Measurements from ENCODE around the gene LRP1B.

Gene LRP1B

DNA sequence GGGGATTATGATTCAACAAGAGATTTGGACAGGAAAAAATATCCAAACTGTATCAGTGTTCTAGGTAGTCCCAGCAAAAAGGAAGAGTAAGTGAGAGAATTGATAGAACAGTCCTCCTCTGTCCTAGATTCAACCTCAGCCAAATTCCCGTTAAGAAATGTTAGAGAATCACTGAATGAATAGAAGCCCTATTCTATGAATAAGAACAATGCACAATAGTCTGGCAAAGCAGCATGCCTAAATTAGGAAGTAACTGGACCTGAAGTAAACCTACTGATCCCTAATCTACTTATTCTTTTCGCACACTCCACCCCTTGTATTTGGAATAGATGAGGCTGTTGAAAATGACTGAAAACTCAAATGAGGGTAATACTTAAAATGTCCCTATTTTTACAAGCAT is 1665.5 kb downstream of the LRP1B start:
- TF ChIP-seq CTCF (IDR thresholded peaks at IDR 0.05), result no peak
- Histone ChIP-seq H3K4me3 (ENCODE audit: low read depth in 1 of 2, low read length in 1 of 2) (no peak overlapping the region), H3K36me3 (no peaks in the 10 kb centered on the region), H3K4me1 (ENCODE audit: control insufficient read depth in 1 of 2, insufficient read depth in 1 of 2, low read depth in 1 of 2, low read length in 1 of 2) (no peaks in the 10 kb centered on the region), H3K27ac (no peak overlapping the region), H3K9me3 (no peaks in the 10 kb centered on the region), H3K27me3 (no peaks in the 10 kb centered on the region)

GRCh38 chr2:140462990-140463389 is 1667.8 kb downstream of the LRP1B start:
- TF ChIP-seq CTCF (IDR thresholded peaks at IDR 0.05), result no peak

DNA sequence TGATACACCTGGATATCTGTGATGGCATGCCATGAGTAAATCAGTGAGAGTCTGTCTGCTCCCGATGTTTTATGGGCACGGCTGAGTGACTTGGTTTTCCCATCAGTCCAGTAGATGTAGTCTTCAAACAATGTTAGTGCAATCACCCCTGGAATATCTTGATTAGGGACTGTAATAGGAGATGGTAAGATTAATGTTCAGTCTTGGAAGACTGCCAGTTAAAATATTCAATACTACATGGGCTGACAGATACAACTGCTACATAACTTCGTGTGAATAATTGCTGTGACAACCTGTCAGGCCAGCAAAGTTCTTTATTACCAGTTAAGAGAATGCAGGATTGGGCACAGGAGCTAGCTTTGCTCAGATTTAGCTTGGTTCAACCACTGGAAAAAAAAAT is 1673.3 kb downstream of the LRP1B start:
- H3K27me3 ChIP-seq, result no peaks in the 10 kb centered on the region
- no peaks in the 10 kb centered on the region for H3K9me3 ChIP-seq
- no peak for TF ChIP-seq CTCF (IDR thresholded peaks at IDR 0.05)
- H3K4me3 ChIP-seq (ENCODE audit: low read depth in 1 of 2, low read length in 1 of 2), result no peak overlapping the region
- H3K36me3 ChIP-seq, result no peaks in the 10 kb centered on the region
- H3K27ac ChIP-seq, result no peak overlapping the region
- H3K4me1 ChIP-seq (ENCODE audit: control insufficient read depth in 1 of 2, insufficient read depth in 1 of 2, low read depth in 1 of 2, low read length in 1 of 2), result no peaks in the 10 kb centered on the region

More at GRCh38 chr2:140462990-140463389, 1667.8 kb downstream of the LRP1B start:
- Histone ChIP-seq H3K4me3 (ENCODE audit: low read depth in 1 of 2, low read length in 1 of 2) (no peak overlapping the region), H3K27ac (no peak overlapping the region), H3K27me3 (no peaks in the 10 kb centered on the region), H3K4me1 (ENCODE audit: control insufficient read depth in 1 of 2, insufficient read depth in 1 of 2, low read depth in 1 of 2, low read length in 1 of 2) (no peaks in the 10 kb centered on the region), H3K36me3 (no peaks in the 10 kb centered on the region), H3K9me3 (no peaks in the 10 kb centered on the region)

DNA sequence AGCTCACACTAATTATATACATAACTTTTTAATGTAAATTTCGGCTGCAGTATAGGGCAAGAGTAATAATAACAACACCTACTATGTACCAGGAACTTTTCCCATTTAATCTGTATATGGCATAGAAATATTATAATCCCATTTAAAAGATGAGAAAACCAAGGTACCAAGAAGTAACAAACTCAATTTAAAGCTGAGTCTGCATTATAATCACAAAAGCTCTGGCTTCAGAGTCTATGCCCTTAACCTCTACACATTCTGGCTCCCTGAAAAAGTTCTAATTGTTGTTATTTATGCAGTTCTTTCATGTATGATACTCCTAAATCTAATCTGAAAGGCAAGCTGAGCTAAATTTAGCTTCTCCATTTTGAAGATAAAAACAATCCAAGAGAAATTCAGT is 1675.5 kb downstream of the LRP1B start:
- H3K36me3 ChIP-seq, result no peaks in the 10 kb centered on the region
- no peaks in the 10 kb centered on the region for H3K27me3 ChIP-seq
- no peak for TF ChIP-seq CTCF (IDR thresholded peaks at IDR 0.05)
- H3K9me3 ChIP-seq, result no peaks in the 10 kb centered on the region
- H3K4me3 ChIP-seq (ENCODE audit: low read depth in 1 of 2, low read length in 1 of 2), result no peak overlapping the region
- H3K4me1 ChIP-seq (ENCODE audit: control insufficient read depth in 1 of 2, insufficient read depth in 1 of 2, low read depth in 1 of 2, low read length in 1 of 2), result no peaks in the 10 kb centered on the region
- no peak overlapping the region for H3K27ac ChIP-seq

DNA sequence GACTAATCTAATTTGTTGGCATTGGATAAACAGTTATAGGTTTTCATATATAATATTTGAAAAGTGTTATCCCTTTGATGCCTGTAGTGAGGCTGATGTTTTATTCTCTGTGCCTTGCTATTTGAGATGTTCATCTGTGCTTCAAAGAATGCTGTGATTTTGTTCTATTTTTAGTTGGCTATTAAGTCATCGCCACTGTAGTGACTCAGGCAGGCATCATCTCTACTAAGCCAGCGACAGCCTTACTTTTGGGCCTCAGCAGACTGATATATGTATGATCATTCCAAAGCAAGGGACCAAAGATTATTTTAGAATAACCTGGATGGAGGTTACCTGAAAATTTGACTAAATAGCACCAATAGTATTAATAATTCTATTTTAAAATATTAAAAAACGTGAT is 1676.1 kb downstream of the LRP1B start:
- TF ChIP-seq CTCF (IDR thresholded peaks at IDR 0.05), result no peak
- Histone ChIP-seq H3K27me3 (no peaks in the 10 kb centered on the region), H3K9me3 (no peaks in the 10 kb centered on the region), H3K4me1 (ENCODE audit: control insufficient read depth in 1 of 2, insufficient read depth in 1 of 2, low read depth in 1 of 2, low read length in 1 of 2) (no peaks in the 10 kb centered on the region), H3K4me3 (ENCODE audit: low read depth in 1 of 2, low read length in 1 of 2) (no peak overlapping the region), H3K36me3 (no peaks in the 10 kb centered on the region), H3K27ac (no peak overlapping the region)

- TF ChIP-seq CTCF (IDR thresholded peaks at IDR 0.05), result no peak
- no peaks in the 10 kb centered on the region for H3K9me3 ChIP-seq
- H3K4me1 ChIP-seq (ENCODE audit: control insufficient read depth in 1 of 2, insufficient read depth in 1 of 2, low read depth in 1 of 2, low read length in 1 of 2), result no peaks in the 10 kb centered on the region
- H3K27ac ChIP-seq, result no peak overlapping the region
- H3K4me3 ChIP-seq (ENCODE audit: low read depth in 1 of 2, low read length in 1 of 2), result no peak overlapping the region
- no peaks in the 10 kb centered on the region for H3K27me3 ChIP-seq
- no peaks in the 10 kb centered on the region for H3K36me3 ChIP-seq
These were observed 1679.5 kb downstream of the LRP1B start for GRCh38 chr2:140451324-140451723.

All from neutrophil (primary cell).